C1 segment of cervical spinal cord (tissue), 14 donors: Measurements from ENCODE around the gene GOSR2.
"Not testable (repeated sequence)": the region's sequence is repeated elsewhere in the genome, so short reads cannot be mapped to it uniquely, and the experiment has no call there.

Source experiments
- DNase-seq, 14 donors: peaks; one replicate each; lab custom pipeline; 2025; lab: John Stamatoyannopoulos, UW

The GOSR2 gene

DNA sequence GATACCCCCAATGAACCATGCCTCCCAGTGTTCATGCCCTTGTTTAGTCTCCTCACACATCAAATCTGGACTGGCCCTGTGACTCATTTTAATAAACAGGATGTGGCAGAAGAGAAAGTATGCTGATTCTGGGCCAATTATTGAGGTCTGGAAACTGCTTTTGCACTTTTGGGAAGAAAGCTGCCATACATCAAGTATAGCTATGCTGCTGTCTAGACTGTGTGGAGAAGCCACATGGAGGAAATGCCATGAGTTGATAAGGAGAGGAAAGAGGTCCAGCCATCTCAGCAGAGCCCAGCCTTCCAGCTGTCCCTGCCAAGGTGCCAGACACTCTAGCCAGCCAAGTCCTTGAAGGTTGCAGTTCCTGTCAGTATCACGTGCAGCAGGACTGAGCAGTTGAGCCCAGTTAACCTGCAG is 39.4 kb downstream of the GOSR2 start:
- no peak for DNase-seq

DNA sequence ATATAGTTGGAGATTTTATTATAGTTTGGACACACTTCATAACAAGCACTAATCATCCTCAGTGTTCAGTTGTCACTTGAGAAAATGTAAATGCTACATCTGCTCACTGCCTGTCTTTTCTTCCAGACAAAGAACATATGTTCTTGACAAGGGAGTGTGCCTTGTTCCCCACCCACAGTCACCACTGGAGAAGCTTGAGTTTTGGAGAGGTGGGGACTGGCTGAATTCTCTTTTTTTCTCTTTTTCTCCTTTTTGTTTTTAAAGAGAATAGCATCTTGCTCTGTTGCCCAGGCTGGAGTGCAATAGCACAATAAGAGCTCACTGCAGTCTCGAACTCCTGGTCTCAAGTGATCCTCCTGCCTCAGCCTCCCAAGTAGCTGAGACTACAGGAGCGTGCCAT is 40.6 kb downstream of the GOSR2 start:
- no peak for DNase-seq

DNA sequence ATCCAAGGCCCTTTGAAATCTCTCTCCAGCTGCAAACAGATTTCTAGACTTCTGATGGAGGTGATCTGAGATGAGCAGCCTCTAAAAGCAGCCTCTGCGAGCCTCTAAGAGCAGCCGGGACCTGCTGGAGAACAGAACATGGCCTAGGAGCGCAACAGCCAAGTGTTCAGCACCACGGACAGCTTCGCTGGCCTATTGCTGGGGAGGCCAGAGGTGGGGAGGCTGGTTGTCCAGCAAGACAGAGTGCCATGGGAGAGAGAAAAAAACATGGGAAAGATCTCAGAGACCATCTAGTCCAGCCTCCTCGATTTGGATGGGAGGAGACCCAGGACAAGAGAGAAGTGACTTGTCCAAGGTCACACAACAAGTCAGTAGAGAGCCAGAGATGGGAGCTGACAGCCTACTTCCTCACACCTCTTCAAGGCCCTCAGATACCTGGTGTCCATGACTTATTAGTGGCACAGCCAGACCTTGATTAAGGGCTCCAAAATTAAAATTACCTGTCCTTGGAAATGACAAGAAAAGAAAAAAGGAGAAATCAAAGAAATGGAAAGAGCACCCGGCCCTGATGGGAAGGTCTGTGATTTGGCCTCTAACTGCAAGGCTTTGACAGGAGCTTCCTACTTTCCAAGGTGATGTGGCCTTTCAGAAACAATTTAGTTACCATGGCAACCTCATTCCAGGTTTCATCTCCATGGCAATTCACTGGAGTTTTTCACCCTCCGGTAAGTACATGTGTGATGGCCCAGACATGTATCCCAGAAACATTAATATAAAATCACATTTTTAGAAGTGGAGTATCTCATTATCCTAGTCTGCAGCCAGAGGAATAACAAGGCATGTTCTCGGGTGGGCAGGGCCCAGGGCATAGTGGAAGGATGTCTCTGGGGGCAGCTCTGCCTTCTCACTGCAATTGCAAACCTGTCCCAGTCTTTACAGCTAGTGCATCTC is 41.6 kb downstream of the GOSR2 start:
- no peak for DNase-seq

DNA sequence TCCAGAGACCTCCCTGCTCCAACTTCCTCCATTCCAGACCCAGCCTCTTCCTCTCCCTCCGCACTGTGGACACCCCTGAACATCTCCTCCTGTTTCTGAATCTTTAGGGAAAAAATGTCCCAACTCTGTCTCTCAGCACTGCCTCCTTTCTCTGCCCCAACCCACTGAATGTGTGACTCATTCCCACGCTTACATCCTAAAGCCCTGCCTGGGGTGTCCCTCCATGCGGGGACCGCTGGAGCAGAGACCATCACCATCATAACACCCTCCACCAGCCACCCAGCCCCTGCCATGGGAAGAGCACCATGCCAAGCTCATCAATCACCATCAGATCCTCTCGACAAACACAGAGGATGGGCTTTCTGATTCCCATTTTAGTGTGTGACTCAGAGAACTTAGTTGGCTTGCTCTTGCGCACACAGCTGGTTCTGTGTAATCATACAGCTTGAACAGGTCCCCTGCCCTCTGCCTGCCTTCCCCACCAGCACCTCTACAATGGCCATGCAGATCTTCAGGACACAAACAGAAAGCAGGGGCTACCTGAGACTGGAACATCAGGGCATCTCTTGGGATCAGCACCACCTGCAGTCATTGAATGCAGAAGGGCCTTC is 45.4 kb downstream of the GOSR2 start:
- DNase-seq: no peak

DNA sequence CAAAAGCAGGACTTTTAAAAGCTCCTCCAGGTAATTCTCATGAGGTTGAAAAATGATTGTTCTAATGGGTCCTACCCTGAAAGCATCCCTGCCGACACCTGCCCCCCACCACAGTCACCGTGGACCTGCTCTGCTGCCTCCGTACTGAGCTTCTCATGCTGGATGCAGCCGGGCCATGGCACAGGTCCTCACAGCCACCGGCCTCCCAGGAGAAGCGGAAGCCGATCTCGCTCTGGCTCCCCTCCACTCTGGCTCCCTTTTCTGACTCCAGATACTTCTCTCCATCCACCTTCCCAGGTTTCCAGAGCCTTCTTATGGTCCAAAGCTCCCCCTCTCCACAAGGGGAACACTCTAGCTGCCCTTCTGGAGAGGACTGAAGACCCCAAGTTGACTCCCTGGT is 45.9 kb downstream of the GOSR2 start:
- DNase-seq: no peak

GRCh38 chr17:46971647-46972300 is 48.8 kb downstream of the GOSR2 start:
- DNase-seq: no peak

- DNase-seq: peak in 1 of 14 donors; percentile 29
Observed at GRCh38 chr17:46972346-46972745, 49.4 kb downstream of the GOSR2 start.

GRCh38 chr17:46974086-46974485 is 51.1 kb downstream of the GOSR2 start:
- DNase-seq: peak in 1 of 14 donors; percentile 88

DNA sequence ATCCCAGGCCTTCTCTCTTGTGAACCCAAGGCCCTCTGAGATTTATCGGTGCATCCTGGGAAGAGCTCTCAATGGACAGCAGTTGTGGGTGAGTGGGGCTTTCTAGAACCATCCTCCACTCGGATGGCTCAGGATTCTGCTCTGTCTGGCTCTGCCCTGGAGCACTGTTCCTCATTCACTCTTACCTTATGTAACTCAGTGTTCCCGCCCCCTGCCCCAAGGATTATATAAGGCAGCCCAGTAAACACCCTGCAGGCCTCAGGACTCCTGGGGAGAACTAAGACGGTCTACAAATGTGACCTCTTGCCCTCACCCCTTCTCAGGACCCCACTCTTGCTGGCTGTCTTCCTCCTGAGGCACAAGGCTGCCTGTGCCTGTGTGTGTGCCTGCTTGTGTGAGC is 52.3 kb downstream of the GOSR2 start:
- no peak for DNase-seq

- peak in 1 of 14 donors; percentile 77 for DNase-seq
Observed at GRCh38 chr17:46976626-46977270, 53.8 kb downstream of the GOSR2 start.

DNA sequence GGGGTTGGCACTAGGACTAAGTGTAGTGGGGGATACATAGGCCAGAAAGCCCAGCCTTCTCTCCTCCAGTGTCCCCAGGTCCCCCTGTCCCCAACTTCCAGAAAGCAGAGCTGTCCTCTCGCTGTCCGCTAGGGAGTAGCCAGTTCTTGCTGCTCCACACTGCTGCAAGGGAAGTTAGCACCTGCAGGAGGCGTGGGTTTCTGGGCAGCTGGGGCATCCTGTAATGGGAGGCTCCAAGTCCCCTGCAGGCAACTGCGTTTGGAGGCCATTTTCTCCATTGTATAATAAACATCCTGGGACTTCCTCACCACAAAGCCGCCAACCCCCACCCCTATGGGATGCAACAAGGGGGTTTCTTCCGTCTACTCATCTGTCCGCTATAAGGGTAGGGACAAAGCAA is 54.4 kb downstream of the GOSR2 start:
- DNase-seq: peak in 1 of 14 donors; percentile 77

GRCh38 chr17:46977750-46978488 is 55.0 kb downstream of the GOSR2 start:
- peak in 1 of 14 donors; percentile 33 for DNase-seq

- DNase-seq: peak in 1 of 14 donors; percentile 45
Observed at GRCh38 chr17:46978489-46979146, 55.7 kb downstream of the GOSR2 start.

- peak in 2 of 14 donors; percentile 5 to 16 for DNase-seq
Observed at GRCh38 chr17:46979147-46979863, 56.3 kb downstream of the GOSR2 start, which contains the start of gene RPRML. Gene RPRML, minus strand, starts transcription at chr17:46979253. Its CDS starts 246 bp downstream, at chr17:46979007.

DNA sequence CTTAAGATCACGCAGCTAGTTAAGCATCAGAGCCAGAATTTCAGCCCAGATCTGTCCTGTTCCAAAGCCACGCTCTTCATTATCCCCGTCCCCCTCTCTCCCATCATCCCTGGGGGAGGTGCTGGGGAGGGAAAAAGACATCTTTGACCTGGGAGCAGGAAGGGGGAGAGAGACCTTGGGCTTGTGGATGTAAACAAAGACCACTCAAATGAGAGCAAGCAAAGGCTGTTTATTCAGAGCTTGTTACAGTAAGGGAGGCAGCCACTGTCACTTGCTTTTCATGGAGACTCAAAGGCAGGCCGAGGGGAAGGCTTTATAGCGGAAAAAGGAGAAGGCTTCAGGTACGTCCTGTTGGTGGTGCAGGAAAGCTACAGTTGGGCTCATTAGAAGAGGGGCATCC is 59.6 kb downstream of the GOSR2 start:
- no peak for DNase-seq

- DNase-seq: no peak
Observed at GRCh38 chr17:46983782-46984181, 60.8 kb downstream of the GOSR2 start.

GRCh38 chr17:46984341-46984740 is 61.4 kb downstream of the GOSR2 start:
- DNase-seq: peak in 1 of 14 donors; percentile 82

DNA sequence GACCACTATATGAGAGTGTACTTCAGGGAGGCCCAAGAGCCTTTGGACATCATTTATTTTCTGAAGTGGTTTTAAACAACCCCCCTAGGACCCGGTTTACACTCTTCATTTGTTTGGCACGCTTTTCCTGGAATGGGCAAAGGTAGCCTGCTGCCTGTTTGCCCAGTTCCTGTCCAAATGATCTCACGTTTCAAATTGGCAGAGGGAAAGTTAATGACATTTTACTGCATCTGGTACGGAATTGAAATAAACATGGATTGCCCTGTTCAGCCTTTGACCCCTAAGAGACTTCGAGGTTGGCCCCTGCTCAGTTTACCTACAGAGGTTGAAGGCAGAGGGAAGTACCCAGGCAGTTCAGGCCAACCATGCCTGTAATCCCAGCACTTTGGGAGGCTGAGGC is 61.9 kb downstream of the GOSR2 start:
- peak in 1 of 14 donors; percentile 69 for DNase-seq

DNA sequence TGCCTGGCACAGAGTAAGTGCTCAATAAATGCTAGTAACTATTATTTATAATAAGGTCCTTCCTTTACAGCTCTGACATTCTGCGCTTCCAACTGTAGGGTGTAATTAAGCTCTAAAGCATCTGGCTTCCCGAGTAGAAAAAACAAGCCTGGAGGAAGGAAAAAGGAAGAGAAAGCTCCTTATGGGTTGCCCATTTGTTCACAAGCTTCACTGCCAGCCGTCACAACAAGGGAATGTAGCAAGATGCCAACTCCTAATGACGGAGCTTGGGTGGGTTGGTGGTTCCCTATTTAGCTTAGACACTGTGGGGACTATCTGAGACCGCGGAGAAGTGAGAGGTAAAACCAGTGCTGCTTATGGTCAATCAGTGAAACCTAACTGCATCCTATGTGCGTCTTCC is 63.4 kb downstream of the GOSR2 start:
- no peak for DNase-seq

GRCh38 chr17:46987927-46988326 is 65.0 kb downstream of the GOSR2 start:
- DNase-seq: not testable (repeated sequence)
